Loucy (cell line): ENCODE data around the gene SYT1.
"Not testable (repeated sequence)": the region's sequence is repeated elsewhere in the genome, so short reads cannot be mapped to it uniquely, and the experiment has no call there.

ENCODE experiments used
- H2AFZ ChIP-seq: fragments of 200-600 bp; sonication (generic); 2 replicates; pipeline ENCODE4 v1.6.0; 2016; ENCODE audit warnings: antibody characterized with exemption, mild to moderate bottlenecking, low read length, moderate library complexity
- H3F3A ChIP-seq: fragments of 200-600 bp; 2 replicates; pipeline ENCODE4 v1.6.0; 2016; ENCODE audit warnings: antibody characterized with exemption, low read depth, mild to moderate bottlenecking
- H3K27me3 ChIP-seq: fragments of 200-600 bp; sonication (generic); 2 replicates; pipeline ENCODE4 v1.6.1; 2014; ENCODE audit warnings: low read length, mild to moderate bottlenecking; ENCODE audit not compliant: insufficient read depth, poor library complexity, severe bottlenecking
- H3K36me3 ChIP-seq: fragments of 200-600 bp; sonication (generic); 2 replicates; pipeline ENCODE4 v1.6.1; 2016; ENCODE audit warnings: low read length; ENCODE audit not compliant: insufficient read depth
- H3K4me1 ChIP-seq: fragments of 200-600 bp; sonication (generic); 2 replicates; pipeline ENCODE4 v1.5.1; 2014; ENCODE audit warnings: low read length, mild to moderate bottlenecking; ENCODE audit not compliant: insufficient read depth, poor library complexity, severe bottlenecking
- H3K4me2 ChIP-seq: fragments of 200-600 bp; sonication (generic); 2 replicates; pipeline ENCODE4 v1.6.0; 2014; ENCODE audit warnings: antibody characterized with exemption, low read length, low read depth, mild to moderate bottlenecking; ENCODE audit not compliant: poor library complexity, severe bottlenecking
- H3K4me3 ChIP-seq: fragments of 200-600 bp; sonication (generic); 2 replicates; pipeline ENCODE4 v1.5.1; 2014; ENCODE audit warnings: low read length, mild to moderate bottlenecking, mixed read lengths; ENCODE audit not compliant: poor library complexity, severe bottlenecking
- H3K79me2 ChIP-seq: fragments of 200-600 bp; sonication (generic); 2 replicates; pipeline ENCODE4 v1.6.1; 2014; ENCODE audit warnings: low read length; ENCODE audit not compliant: insufficient read depth
- H3K9ac ChIP-seq: fragments of 200-600 bp; sonication (generic); 2 replicates; pipeline ENCODE4 v1.6.0; 2014; ENCODE audit warnings: mild to moderate bottlenecking, low read depth, low read length, moderate library complexity; ENCODE audit not compliant: poor library complexity, severe bottlenecking
- H3K9me2 ChIP-seq: fragments of 200-600 bp; sonication (generic); replicated peaks from 2 replicates; pipeline ENCODE4 v1.6.1; 2016; ENCODE audit warnings: low read depth, low read length, mixed read lengths
- H3K9me3 ChIP-seq: fragments of 200-600 bp; sonication (generic); 2 replicates; pipeline ENCODE4 v1.6.1; 2014; ENCODE audit warnings: mild to moderate bottlenecking, antibody characterized with exemption, low read length, low read depth; ENCODE audit not compliant: insufficient read depth
- H4K20me1 ChIP-seq: fragments of 200-600 bp; sonication (generic); 2 replicates; pipeline ENCODE4 v1.6.0; 2014; ENCODE audit warnings: antibody characterized with exemption, low read length, mild to moderate bottlenecking; ENCODE audit not compliant: insufficient read depth, poor library complexity, severe bottlenecking
- EZH2phosphoT487 ChIP-seq: fragments of 200-600 bp; IDR thresholded peaks from 2 replicates; pipeline ENCODE4 v1.6.1; 2018; ENCODE audit warnings: antibody characterized with exemption, mild to moderate bottlenecking, moderate library complexity, borderline replicate concordance
- TF ChIP-seq, protein P1 (sequence below): fragments of 200-600 bp; sonication (generic); conservative IDR thresholded peaks from 2 replicates; pipeline ENCODE4 v1.5.1; 2014; ENCODE audit warnings: mild to moderate bottlenecking, antibody characterized with exemption, low read length

SYT1 gene

DNA sequence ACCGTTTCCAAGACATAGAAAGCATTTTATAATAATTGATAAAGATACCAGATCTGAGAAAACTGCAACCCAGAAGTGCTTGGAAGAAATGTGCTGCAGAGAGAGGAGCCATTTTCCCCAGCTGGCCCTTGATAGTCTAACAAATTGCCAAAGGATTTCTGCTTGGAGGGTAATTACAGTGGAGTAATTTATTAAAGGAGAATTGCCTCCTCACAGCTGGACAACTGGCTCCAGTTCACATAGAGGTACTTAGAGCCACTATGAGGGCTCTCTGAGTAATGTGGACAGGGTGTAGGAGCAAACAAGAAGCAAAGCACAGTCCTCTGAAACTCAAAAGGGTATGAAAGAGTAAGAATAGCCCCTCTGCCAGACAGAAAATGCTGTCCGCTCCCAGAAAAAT is 335.6 kb downstream of the SYT1 start:
- H3K27me3 ChIP-seq = no peaks in the 10 kb centered on the region
- no peaks in the 10 kb centered on the region for H3K79me2 ChIP-seq
- no peaks in the 10 kb centered on the region for H3K4me1 ChIP-seq
- no peaks in the 10 kb centered on the region for H3K9me3 ChIP-seq
- H2AFZ ChIP-seq = no peak overlapping the region
- H3K4me2 ChIP-seq = no peak overlapping the region
- H3K4me3 ChIP-seq = no peak overlapping the region
- H3F3A ChIP-seq = no peaks in the 10 kb centered on the region
- TF ChIP-seq, protein P1, sequence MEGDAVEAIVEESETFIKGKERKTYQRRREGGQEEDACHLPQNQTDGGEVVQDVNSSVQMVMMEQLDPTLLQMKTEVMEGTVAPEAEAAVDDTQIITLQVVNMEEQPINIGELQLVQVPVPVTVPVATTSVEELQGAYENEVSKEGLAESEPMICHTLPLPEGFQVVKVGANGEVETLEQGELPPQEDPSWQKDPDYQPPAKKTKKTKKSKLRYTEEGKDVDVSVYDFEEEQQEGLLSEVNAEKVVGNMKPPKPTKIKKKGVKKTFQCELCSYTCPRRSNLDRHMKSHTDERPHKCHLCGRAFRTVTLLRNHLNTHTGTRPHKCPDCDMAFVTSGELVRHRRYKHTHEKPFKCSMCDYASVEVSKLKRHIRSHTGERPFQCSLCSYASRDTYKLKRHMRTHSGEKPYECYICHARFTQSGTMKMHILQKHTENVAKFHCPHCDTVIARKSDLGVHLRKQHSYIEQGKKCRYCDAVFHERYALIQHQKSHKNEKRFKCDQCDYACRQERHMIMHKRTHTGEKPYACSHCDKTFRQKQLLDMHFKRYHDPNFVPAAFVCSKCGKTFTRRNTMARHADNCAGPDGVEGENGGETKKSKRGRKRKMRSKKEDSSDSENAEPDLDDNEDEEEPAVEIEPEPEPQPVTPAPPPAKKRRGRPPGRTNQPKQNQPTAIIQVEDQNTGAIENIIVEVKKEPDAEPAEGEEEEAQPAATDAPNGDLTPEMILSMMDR = no peak
- H4K20me1 ChIP-seq = no peaks in the 10 kb centered on the region
- no peaks in the 10 kb centered on the region for H3K9me2 ChIP-seq
- no peaks in the 10 kb centered on the region for H3K36me3 ChIP-seq
- no peak overlapping the region for H3K9ac ChIP-seq

DNA sequence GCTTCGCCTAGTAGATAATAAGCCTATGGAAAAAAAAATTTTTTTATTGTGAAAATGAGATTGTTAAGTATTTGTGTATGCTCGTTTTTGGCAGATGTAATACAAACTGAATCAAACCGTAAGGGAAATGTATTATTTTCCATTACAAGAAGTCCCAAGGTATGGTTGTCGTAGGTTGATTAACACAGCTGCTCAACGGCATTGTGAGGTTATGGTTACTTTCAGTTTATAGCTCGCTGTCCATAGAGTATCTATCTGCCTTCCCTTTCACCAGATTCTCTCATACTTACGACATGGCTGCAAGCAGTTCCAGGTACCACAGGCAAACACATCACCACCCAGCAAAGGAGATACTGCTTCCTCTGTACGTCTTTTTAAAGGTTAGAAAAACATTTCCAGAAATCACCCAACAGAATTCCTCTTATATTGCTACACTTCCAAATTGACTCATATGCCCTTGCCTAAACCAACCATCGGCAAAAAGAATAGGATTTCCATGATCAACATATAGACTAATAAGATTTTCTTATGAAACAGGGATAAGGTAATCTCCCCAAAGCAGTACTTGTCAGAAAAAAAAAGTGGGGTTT is 338.6 kb downstream of the SYT1 start:
- H3K4me2 ChIP-seq = no peak overlapping the region
- no peaks in the 10 kb centered on the region for H3K36me3 ChIP-seq
- H3K9me3 ChIP-seq = no peaks in the 10 kb centered on the region
- H3K4me3 ChIP-seq = no peak overlapping the region
- no peak overlapping the region for H2AFZ ChIP-seq
- no peak overlapping the region for H3K9ac ChIP-seq
- H3K4me1 ChIP-seq = no peaks in the 10 kb centered on the region
- H3K79me2 ChIP-seq = no peaks in the 10 kb centered on the region
- TF ChIP-seq, protein P1 = no peak
- no peak for TF ChIP-seq EZH2phosphoT487
- no peaks in the 10 kb centered on the region for H3F3A ChIP-seq
- H3K9me2 ChIP-seq = no peaks in the 10 kb centered on the region
- H4K20me1 ChIP-seq = no peaks in the 10 kb centered on the region
- no peaks in the 10 kb centered on the region for H3K27me3 ChIP-seq

DNA sequence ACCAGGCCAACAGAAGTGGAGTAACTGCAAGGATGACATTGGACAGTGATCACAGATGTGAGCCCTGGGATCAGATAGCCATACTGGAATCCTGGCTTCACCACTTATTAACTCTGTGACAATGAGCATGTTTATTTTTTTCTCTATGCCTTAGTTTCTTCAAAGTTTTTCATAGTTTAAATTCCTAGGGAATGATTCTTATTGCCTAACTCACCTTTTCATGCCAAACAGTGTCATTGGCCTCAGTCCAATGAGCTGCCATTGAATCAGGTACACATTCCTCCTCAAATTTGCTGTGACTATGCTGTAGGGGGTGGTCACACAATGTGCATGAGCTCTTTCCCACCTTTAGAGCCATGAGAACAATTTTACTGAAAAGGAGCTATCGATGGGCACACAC is 342.3 kb downstream of the SYT1 start:
- H3K36me3 ChIP-seq = no peaks in the 10 kb centered on the region
- no peaks in the 10 kb centered on the region for H4K20me1 ChIP-seq
- no peaks in the 10 kb centered on the region for H3F3A ChIP-seq
- H3K27me3 ChIP-seq = no peaks in the 10 kb centered on the region
- no peaks in the 10 kb centered on the region for H3K9me3 ChIP-seq
- H3K4me2 ChIP-seq = no peak overlapping the region
- H2AFZ ChIP-seq = no peak overlapping the region
- H3K79me2 ChIP-seq = no peaks in the 10 kb centered on the region
- no peak overlapping the region for H3K4me3 ChIP-seq
- no peaks in the 10 kb centered on the region for H3K4me1 ChIP-seq
- TF ChIP-seq, protein P1 = no peak
- no peak for TF ChIP-seq EZH2phosphoT487
- H3K9ac ChIP-seq = no peak overlapping the region
- no peaks in the 10 kb centered on the region for H3K9me2 ChIP-seq

DNA sequence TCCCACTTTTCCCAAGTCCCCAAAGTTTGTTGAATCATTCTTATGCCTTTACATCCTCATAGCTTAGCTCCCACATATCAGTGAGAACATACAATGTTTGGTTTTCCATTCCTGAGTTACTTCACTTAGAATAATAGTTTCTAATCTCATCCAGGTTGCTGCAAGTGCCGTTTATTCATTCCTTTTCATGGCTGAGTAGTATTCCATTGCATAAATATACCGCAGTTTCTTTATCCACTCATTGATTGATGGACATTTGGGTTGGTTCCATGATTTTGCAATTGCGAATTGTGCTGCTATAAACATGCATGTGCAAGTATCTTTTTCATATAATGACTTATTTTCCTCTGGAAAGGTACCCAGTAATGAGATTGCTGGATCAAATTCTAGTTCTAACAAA is 345.8 kb downstream of the SYT1 start:
- H3K9ac ChIP-seq, H2AFZ ChIP-seq, H3K79me2 ChIP-seq, H3K27me3 ChIP-seq, H3K9me2 ChIP-seq, H3K9me3 ChIP-seq, H3F3A ChIP-seq, H3K36me3 ChIP-seq, H3K4me2 ChIP-seq, H3K4me3 ChIP-seq, H4K20me1 ChIP-seq, H3K4me1 ChIP-seq: not testable (repeated sequence)
